Kidney (tissue), 14 donors: ENCODE measurements around the gene MTMR4. TPM values are rescaled to one million over a fixed set of nuclear protein-coding genes. Genes with fewer than 3 reads are reported as not detected.
A peak's percentile ranks its signal among the peaks of the same experiment; 100 is the strongest.

Experiments
- DNase-seq, 5 donors: peaks; one replicate each; pipeline ENCODE4 v3.0.0-alpha.2; 2013 to 2020
- FAIRE-seq: peaks from 2 replicates; lab custom pipeline; 2012; peaks lifted over from hg19 to GRCh38; lab: Jason Lieb, UNC
- H3K27ac ChIP-seq, 2 donors: one replicate each; pipeline ENCODE4 v1.7.0; 2013; ENCODE audit warnings: low read depth in 2 of 2, low read length in 2 of 2, inconsistent platforms in 1 of 2
- H3K27me3 ChIP-seq: one replicate; pipeline ENCODE4 v1.7.1; 2013; ENCODE audit warnings: low read length, inconsistent platforms; ENCODE audit not compliant: control insufficient read depth, insufficient read depth
- H3K36me3 ChIP-seq, 3 donors: one replicate each; pipeline versions ENCODE4 v1.7.0 to v1.7.1; 2013; ENCODE audit warnings: low read length in 3 of 3, control low read depth in 1 of 3, inconsistent platforms in 1 of 3; ENCODE audit not compliant: insufficient read depth in 3 of 3, control insufficient read depth in 2 of 3
- H3K4me1 ChIP-seq, 3 donors: one replicate each; pipeline versions ENCODE4 v1.7.0 to v1.7.1; 2013; ENCODE audit warnings: low read length in 3 of 3, inconsistent platforms in 1 of 3, low read depth in 1 of 3; ENCODE audit not compliant: control insufficient read depth in 2 of 3, insufficient read depth in 2 of 3
- H3K4me3 ChIP-seq, 3 donors: one replicate each; pipeline versions ENCODE4 v1.7.0 to v1.8.1; 2013; ENCODE audit warnings: low read length in 3 of 3, control low read depth in 1 of 3, inconsistent platforms in 1 of 3
- H3K9ac ChIP-seq, 3 donors: one replicate each; pipeline versions ENCODE4 v1.7.0 to v1.7.1; 2013; ENCODE audit warnings: low read length in 3 of 3, control low read depth in 1 of 3, inconsistent platforms in 1 of 3
- H3K9me3 ChIP-seq, 3 donors: one replicate each; pipeline versions ENCODE4 v1.7.0 to v1.7.1; 2013; ENCODE audit warnings: low read length in 3 of 3, control low read depth in 1 of 3, inconsistent platforms in 1 of 3; ENCODE audit not compliant: control insufficient read depth in 2 of 3, insufficient read depth in 1 of 3
- CTCF ChIP-seq: IDR thresholded peaks from 3 replicates; pipeline ENCODE4 v1.5.1; 2012; ENCODE audit warnings: mild to moderate bottlenecking, moderate library complexity, borderline replicate concordance; ENCODE audit not compliant: insufficient read depth; ENCODE audit errors: extremely low read depth
- intact Hi-C: fragments of 100-400 bp; cut with DNase I; formaldehyde crosslinking; loops from one replicate; pipeline ENCODE4 v1.11.1; 2022
- polyA plus RNA-seq: library from polyadenylated mRNA; stranded (reverse); fragments of 350-450 nt; fragmentation: Illumina TruSeq; extraction: RNeasy Lipid Tissue Mini Kit (QIAGEN cat#74804); gene quantifications from one replicate; pipeline ENCODE4 v1.2.3, GENCODE V29; 2014; ENCODE audit warnings: low read depth, low replicate concordance; ENCODE audit not compliant: insufficient read depth
- total RNA-seq: library from RNA; stranded (reverse); fragmentation: NEBNext Ultra II Directional; extraction: Animal tissue kit (Norgen Biotek cat#: 25700); gene quantifications from one replicate; pipeline ENCODE4 v1.2.1, GENCODE V29; 2021
- donor health status: control.
- donor health status: control.
- donor health status: control.
- donor health status: control.
- donor health status: control.
- donor health status: DM: yes; HTN: yes; CAD: no.
- donor health status: Normal renal cell carcinoma (clear cell type).

The MTMR4 gene
- total and polyA plus RNA-seq, 2 donors from 2014 or later: 13.3 to 42.9 TPM

GRCh38 chr17:58507123-58507634 is 7.3 kb downstream of the MTMR4 start:
- FAIRE-seq (no peak), DNase-seq (no peak)
- no peak for TF ChIP-seq CTCF
- H3K4me1 ChIP-seq: no peaks in the 10 kb centered on the region
- H3K27ac ChIP-seq: no peak overlapping the region
- intact Hi-C loops: no loop called here
- H3K9ac ChIP-seq: no peak overlapping the region
- no peak overlapping the region for H3K4me3 ChIP-seq
- H3K36me3 ChIP-seq: peaks cover 13 to 79% (median 60%) of the 10 kb centered on the region in 3 donors
- no peaks in the 10 kb centered on the region for H3K27me3 ChIP-seq
- H3K9me3 ChIP-seq: no peaks in the 10 kb centered on the region

DNA sequence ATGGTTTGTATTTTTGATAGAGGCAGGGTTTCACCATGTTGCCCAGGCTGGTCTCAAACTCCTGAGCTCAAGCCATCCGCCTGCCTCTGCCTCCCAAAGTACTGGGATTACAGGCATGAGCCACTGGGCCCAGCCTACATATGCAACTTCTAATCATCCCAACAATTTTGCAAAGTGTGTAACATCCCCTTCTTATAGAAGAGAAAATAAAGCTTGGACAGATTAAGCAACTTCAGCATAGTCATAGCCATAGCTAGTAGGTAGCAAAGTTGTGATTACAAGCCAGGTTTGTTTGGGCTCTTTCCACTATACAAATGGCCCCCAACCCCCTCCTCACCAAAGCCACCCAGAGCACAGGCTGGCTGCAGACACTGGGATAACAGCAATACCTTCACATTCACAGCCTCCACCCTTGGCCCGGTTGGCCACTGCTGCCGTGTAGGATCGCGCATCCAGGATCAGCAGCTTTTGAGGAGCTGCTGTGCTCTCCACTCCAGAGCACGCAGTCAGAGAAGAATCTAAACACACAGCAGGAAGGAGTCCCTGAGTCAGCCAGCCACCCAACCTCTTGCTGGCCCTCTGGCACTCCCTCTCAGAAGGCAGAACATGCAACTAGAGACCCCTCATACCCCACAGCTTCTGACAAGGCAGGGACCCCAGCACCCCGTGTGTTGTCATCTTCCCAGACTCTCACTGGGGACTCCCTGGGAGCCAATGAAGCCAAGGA is 7.9 kb downstream of the MTMR4 start:
- intact Hi-C loops: no loop called here
- DNase-seq (no peak), FAIRE-seq (no peak)
- H3K4me1 ChIP-seq: no peaks in the 10 kb centered on the region
- peaks cover 13 to 81% (median 56%) of the 10 kb centered on the region in 3 donors for H3K36me3 ChIP-seq
- H3K4me3 ChIP-seq: no peak overlapping the region
- no peak overlapping the region for H3K27ac ChIP-seq
- no peaks in the 10 kb centered on the region for H3K9me3 ChIP-seq
- TF ChIP-seq CTCF: no peak
- H3K9ac ChIP-seq: no peak overlapping the region
- no peaks in the 10 kb centered on the region for H3K27me3 ChIP-seq

DNA sequence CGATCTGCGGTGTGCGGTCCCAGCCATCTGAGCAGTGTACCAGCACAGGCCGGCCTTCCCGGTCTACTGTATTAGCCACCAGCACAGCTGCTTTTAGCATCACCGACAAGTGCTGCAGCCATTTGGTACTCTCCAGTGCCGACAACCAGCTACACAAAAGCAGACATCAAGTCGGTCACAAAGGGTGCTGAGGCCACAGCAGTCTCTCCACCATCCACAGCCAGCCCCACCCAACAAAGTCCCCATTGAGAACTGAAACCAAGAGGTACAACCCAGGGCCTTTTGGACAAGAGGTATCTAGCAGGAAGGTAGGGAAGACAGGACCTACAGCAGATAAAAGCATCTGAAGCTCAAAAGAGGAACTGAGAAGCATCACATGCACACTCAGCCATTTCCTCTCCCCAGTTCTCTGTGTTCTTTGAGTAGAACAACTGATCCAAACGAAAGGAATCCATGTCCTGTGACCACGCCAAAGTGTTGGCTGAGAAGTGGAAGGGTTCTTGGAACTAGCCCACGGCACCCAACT is 9.5 kb downstream of the MTMR4 start:
- Histone ChIP-seq H3K9me3 (no peaks in the 10 kb centered on the region), H3K27me3 (no peaks in the 10 kb centered on the region), H3K36me3 (peaks cover 11 to 71% (median 46%) of the 10 kb centered on the region in 3 donors), H3K27ac (no peak overlapping the region), H3K4me3 (no peak overlapping the region), H3K9ac (no peak overlapping the region), H3K4me1 (no peaks in the 10 kb centered on the region)
- DNase-seq (peak in 1 of 5 donors; percentile 11), FAIRE-seq (no peak)
- TF ChIP-seq CTCF: no peak
- intact Hi-C loops: no loop called here
